Uterus (tissue), 4 donors: ENCODE results near the gene DCTD. TPM values are rescaled to one million over a fixed set of nuclear protein-coding genes. Genes with fewer than 3 reads are reported as not detected.

ENCODE experiments used
- DNase-seq, 2 donors: peaks; one replicate each; pipeline ENCODE4 v3.0.0-alpha.2; 2019 to 2020
- H3K27ac ChIP-seq, 2 donors: fragments of 200-600 bp; sonication (generic); 1 replicate in 1 of 2; 2 replicates in 1 of 2; pipeline ENCODE4 v1.5.1; 2016 to 2018
- H3K27me3 ChIP-seq, 2 donors: fragments of 200-600 bp; sonication (generic); one replicate each; pipeline ENCODE4 v1.5.1; 2018 to 2019; ENCODE audit warnings: control low read depth in 1 of 2
- H3K36me3 ChIP-seq, 2 donors: fragments of 200-600 bp; sonication (generic); one replicate each; pipeline ENCODE4 v1.5.1; 2019; ENCODE audit warnings: control low read depth in 1 of 2
- H3K4me1 ChIP-seq, 2 donors: fragments of 200-600 bp; sonication (generic); one replicate each; pipeline ENCODE4 v1.5.1; 2018 to 2019; ENCODE audit warnings: control low read depth in 1 of 2
- H3K4me3 ChIP-seq, 2 donors: fragments of 200-600 bp; sonication (generic); 1 replicate in 1 of 2; 2 replicates in 1 of 2; pipeline ENCODE4 v1.5.1; 2018 to 2019; ENCODE audit warnings: mild to moderate bottlenecking in 1 of 2
- H3K9me3 ChIP-seq, 2 donors: fragments of 200-600 bp; sonication (generic); one replicate each; pipeline ENCODE4 v1.5.1; 2019; ENCODE audit warnings: control low read depth in 1 of 2
- CTCF ChIP-seq, 4 experiments: fragments of 200-600 bp in 2 of 4; fragments of 450-650 bp in 2 of 4; sonication (generic) in 2 of 4; IDR thresholded peaks; one replicate each; pipeline ENCODE4 v1.5.1; 2016 to 2019; ENCODE audit warnings: antibody characterized with exemption in 4 of 4, mild to moderate bottlenecking in 2 of 4, moderate library complexity in 1 of 4
- POLR2A ChIP-seq, 2 donors: fragments of 450-650 bp; IDR thresholded peaks; one replicate each; pipeline ENCODE4 v1.6.1; 2016; ENCODE audit warnings: antibody characterized with exemption in 2 of 2, mild to moderate bottlenecking in 1 of 2, moderate library complexity in 1 of 2
- intact Hi-C: fragments of 100-400 bp; cut with DNase I; formaldehyde crosslinking; loops from one replicate; pipeline ENCODE4 v1.15.1; 2023; ENCODE audit warnings: low total_unique reads
- total RNA-seq, 4 donors: library from RNA; depleted of rRNA in 3 of 4; stranded (reverse); fragments of >200 nt in 3 of 4; gene quantifications; one replicate each; pipeline versions ENCODE4 v1.1.0 to v1.2.4, GENCODE V29; 2014 to 2023
- donor health status: DM: yes; HTN: yes; CAD: no.

DCTD gene
- total RNA-seq, 4 donors from 2014 or later, result 49.7 to 131 (median 73.4) TPM

GRCh38 chr4:182914357-182914756 lies 2.8 kb downstream of the DCTD start:
- Histone ChIP-seq H3K4me3 (no peak overlapping the region), H3K27me3 (no peaks in the 10 kb centered on the region), H3K36me3 (no peaks in the 10 kb centered on the region), H3K27ac (no peak overlapping the region), H3K9me3 (no peaks in the 10 kb centered on the region), H3K4me1 (no peaks in the 10 kb centered on the region)
- DNase-seq, result no peak
- TF ChIP-seq POLR2A (IDR thresholded peaks at IDR 0.05), result no peak
- intact Hi-C loops, result no loop called here

- intact Hi-C loops, result no loop called here
- H3K9me3 ChIP-seq, result no peaks in the 10 kb centered on the region
- no peak for DNase-seq
- TF ChIP-seq POLR2A (IDR thresholded peaks at IDR 0.05) (no peak), CTCF (IDR thresholded peaks at IDR 0.05) (no peak)
- H3K27me3 ChIP-seq, result no peaks in the 10 kb centered on the region
- H3K4me1 ChIP-seq, result no peaks in the 10 kb centered on the region
- no peak overlapping the region for H3K4me3 ChIP-seq
- H3K36me3 ChIP-seq, result no peaks in the 10 kb centered on the region
- H3K27ac ChIP-seq, result no peak overlapping the region
Observed at GRCh38 chr4:182913621-182914020, 3.6 kb downstream of the DCTD start.

GRCh38 chr4:182913036-182913435 lies 4.2 kb downstream of the DCTD start:
- intact Hi-C loops, result no loop called here
- H3K9me3 ChIP-seq, result no peaks in the 10 kb centered on the region
- no peak for DNase-seq
- no peak for TF ChIP-seq POLR2A (IDR thresholded peaks at IDR 0.05)
- TF ChIP-seq CTCF (IDR thresholded peaks at IDR 0.05), result no peak
- H3K4me1 ChIP-seq, result no peaks in the 10 kb centered on the region
- H3K27ac ChIP-seq, result no peak overlapping the region
- no peak overlapping the region for H3K4me3 ChIP-seq
- H3K36me3 ChIP-seq, result no peaks in the 10 kb centered on the region
- H3K27me3 ChIP-seq, result no peaks in the 10 kb centered on the region

GRCh38 chr4:182908124-182908523 lies 9.1 kb downstream of the DCTD start:
- no peaks in the 10 kb centered on the region for H3K36me3 ChIP-seq

GRCh38 chr4:182907396-182907795 lies 9.8 kb downstream of the DCTD start:
- Histone ChIP-seq H3K27me3 (no peaks in the 10 kb centered on the region), H3K4me3 (no peak overlapping the region), H3K27ac (no peak overlapping the region), H3K4me1 (no peaks in the 10 kb centered on the region), H3K9me3 (no peaks in the 10 kb centered on the region), H3K36me3 (no peaks in the 10 kb centered on the region)
- intact Hi-C loops, result no loop called here
- no peak for DNase-seq
- TF ChIP-seq POLR2A (IDR thresholded peaks at IDR 0.05), result no peak
- TF ChIP-seq CTCF (IDR thresholded peaks at IDR 0.05), result no peak

More at GRCh38 chr4:182908124-182908523, 9.1 kb downstream of the DCTD start:
- Histone ChIP-seq H3K9me3 (no peaks in the 10 kb centered on the region), H3K27me3 (no peaks in the 10 kb centered on the region), H3K4me1 (no peaks in the 10 kb centered on the region), H3K27ac (no peak overlapping the region), H3K4me3 (no peak overlapping the region)
- TF ChIP-seq CTCF (IDR thresholded peaks at IDR 0.05), result no peak
- no peak for TF ChIP-seq POLR2A (IDR thresholded peaks at IDR 0.05)
- DNase-seq, result no peak
- intact Hi-C loops, result no loop called here

GRCh38 chr4:182906786-182907185 lies 10.4 kb downstream of the DCTD start:
- Histone ChIP-seq H3K27me3 (no peaks in the 10 kb centered on the region), H3K36me3 (no peaks in the 10 kb centered on the region), H3K9me3 (no peaks in the 10 kb centered on the region), H3K4me1 (no peaks in the 10 kb centered on the region), H3K27ac (no peak overlapping the region), H3K4me3 (no peak overlapping the region)
- TF ChIP-seq CTCF (IDR thresholded peaks at IDR 0.05) (no peak), POLR2A (IDR thresholded peaks at IDR 0.05) (no peak)
- no peak for DNase-seq
- intact Hi-C loops, result no loop called here
